GM21723 (cell line): ENCODE measurements around the gene IVL.

Experiments
- ATAC-seq: cut with Tn5 transposase; IDR thresholded peaks from one replicate; pipeline ENCODE4 v1.9.1; 2021; ENCODE audit warnings: mild to moderate bottlenecking, moderate library complexity; ENCODE audit not compliant: unreplicated experiment

The IVL gene

GRCh38 chr1:152888126-152888525 is 20.2 kb upstream of the IVL start:
- ATAC-seq = no peak

- no peak for ATAC-seq
Observed at GRCh38 chr1:152899027-152899426, 9.3 kb upstream of the IVL start.

- no peak for ATAC-seq
Observed at GRCh38 chr1:152899883-152900282, 8.5 kb upstream of the IVL start.

- ATAC-seq = no peak
Observed at GRCh38 chr1:152901631-152902030, 6.7 kb upstream of the IVL start.

- ATAC-seq = no peak
Observed at GRCh38 chr1:152902636-152903035, 5.7 kb upstream of the IVL start.

GRCh38 chr1:152904688-152905440 is 3.5 kb upstream of the IVL start:
- ATAC-seq = no peak

GRCh38 chr1:152906023-152906565 is 2.3 kb upstream of the IVL start:
- no peak for ATAC-seq

- no peak for ATAC-seq
Observed at GRCh38 chr1:152909206-152909605, 860 bp downstream of the IVL start.

- ATAC-seq = no peak
Observed at GRCh38 chr1:152912471-152912870, 4.1 kb downstream of the IVL start.

- no peak for ATAC-seq
Observed at GRCh38 chr1:152912900-152913299, 4.6 kb downstream of the IVL start.

GRCh38 chr1:152917794-152918193 is 9.4 kb downstream of the IVL start:
- no peak for ATAC-seq

- ATAC-seq = no peak
Observed at GRCh38 chr1:152919071-152919470, 10.7 kb downstream of the IVL start.

- ATAC-seq = no peak
Observed at GRCh38 chr1:152924191-152924590, 15.8 kb downstream of the IVL start.

GRCh38 chr1:152926091-152926490 is 17.7 kb downstream of the IVL start:
- ATAC-seq = no peak

- no peak for ATAC-seq
Observed at GRCh38 chr1:152928671-152929070, 20.3 kb downstream of the IVL start.

GRCh38 chr1:152932170-152932811 is 23.9 kb downstream of the IVL start:
- no peak for ATAC-seq

GRCh38 chr1:152933196-152933595 is 24.9 kb downstream of the IVL start:
- no peak for ATAC-seq

GRCh38 chr1:152940614-152941013 is 32.3 kb downstream of the IVL start:
- no peak for ATAC-seq

- ATAC-seq = no peak
Observed at GRCh38 chr1:152941037-152941711, 32.8 kb downstream of the IVL start.

- no peak for ATAC-seq
Observed at GRCh38 chr1:152942161-152942560, 33.8 kb downstream of the IVL start.

GRCh38 chr1:152946248-152946647 is 37.9 kb downstream of the IVL start:
- no peak for ATAC-seq
